ENCODE data around the gene CMTR1. TPM values are rescaled to one million over a fixed set of nuclear protein-coding genes. Genes with fewer than 3 reads are reported as not detected.
"Not testable (repeated sequence)": the region's sequence is repeated elsewhere in the genome, so short reads cannot be mapped to it uniquely, and the experiment has no call there.

CMTR1 gene
- total RNA-seq, 1 experiment from 2014 or later: 84.5 TPM

DNA sequence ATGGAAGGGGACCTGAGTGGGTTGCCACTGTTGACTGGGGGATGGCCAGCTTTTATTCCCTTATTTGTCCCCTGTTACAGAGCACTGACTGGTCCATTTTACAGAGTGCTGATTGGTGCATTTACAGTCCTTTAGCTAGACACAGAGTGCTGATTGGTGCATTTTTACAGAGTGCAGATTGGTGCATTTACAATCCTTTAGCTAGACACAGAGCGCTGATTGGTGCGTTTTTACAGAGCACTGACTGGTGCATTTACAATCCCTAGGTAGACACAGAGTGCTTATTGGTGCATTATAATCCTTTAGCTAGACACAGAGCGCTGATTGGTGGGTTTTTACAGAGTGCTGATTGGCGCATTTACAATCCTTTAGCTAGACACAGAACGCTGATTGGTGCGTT lies 67.9 kb downstream of the CMTR1 start:
- in situ Hi-C loops (cut with HindIII; ENCODE audit: low pct_unique_long_range_greater_than_20kb, low sequenced_read_pairs); DNase-seq (ENCODE audit: low read depth): not testable (repeated sequence)

DNA sequence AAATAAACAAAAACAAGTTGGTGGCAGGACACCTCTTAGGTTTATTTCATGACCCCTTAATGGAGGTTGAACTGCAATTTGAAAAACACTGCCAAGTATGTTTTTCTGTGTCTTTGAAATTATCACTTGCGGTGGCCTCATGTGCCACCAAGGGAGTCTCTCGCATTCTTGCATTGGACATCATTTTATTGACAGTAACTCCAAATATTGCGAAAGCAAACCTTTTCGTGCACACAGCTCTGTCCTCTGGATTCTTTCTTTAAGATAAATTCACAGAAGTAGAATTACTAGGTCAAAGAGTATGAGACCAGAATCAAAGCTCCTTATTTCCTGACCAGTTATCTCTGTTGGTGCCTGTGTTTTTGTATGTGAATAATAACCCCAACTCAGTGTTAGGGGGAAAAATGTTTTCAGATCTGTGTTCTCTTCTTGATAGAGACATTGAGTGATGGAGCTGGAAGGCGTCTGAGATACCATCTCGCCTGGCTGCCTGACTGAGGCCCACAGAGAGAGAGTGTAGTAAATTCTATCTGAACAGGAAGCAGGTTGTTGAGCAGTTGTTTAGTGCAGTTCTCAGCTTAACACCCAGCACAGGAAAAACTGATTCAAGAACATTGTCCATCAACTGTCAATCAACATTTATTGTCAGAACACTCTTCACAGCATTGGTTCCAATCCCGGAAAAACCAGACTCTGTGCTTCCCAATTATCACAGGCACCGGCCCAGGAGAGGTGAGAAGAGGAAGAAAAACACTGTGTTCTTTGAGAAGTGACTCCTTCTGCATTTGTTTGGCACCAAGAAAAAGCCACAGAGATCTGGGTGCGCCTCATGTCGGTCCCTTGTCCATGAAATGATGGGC lies 68.8 kb downstream of the CMTR1 start:
- in situ Hi-C loops (cut with HindIII; ENCODE audit: low pct_unique_long_range_greater_than_20kb, low sequenced_read_pairs): no loop called here

DNA sequence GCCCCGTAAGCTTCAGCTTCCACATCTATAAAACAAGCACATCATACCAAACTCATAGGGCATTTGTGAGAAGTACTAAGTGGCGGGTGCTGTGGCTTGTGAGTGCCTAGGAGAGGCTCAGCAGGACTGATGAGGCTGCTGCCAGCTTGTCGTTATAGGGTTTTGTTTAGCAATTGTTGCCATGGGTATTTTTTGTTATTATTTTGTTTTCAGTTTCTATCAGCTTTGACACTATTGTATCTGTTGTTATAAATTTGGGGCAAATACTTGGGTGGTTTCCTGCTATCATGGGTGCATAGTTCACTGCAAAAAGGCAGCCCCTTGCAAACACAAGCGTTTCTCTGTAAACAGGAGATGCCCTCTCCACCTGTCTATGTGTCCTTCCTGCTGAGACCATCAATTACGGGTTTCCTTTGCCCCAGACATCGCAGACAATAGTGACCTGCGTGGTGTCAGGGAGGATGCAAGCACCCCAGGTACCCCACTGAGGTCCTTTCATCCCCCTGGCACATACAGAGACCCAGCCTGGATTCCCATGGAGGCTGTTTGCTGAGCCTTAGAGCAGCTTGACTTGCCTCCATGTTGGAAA lies 69.8 kb downstream of the CMTR1 start:
- no peak for DNase-seq (ENCODE audit: low read depth)
- in situ Hi-C loops (cut with HindIII; ENCODE audit: low pct_unique_long_range_greater_than_20kb, low sequenced_read_pairs): no loop called here

More for the DNA sequence above, 68.8 kb downstream of the CMTR1 start:
- DNase-seq (ENCODE audit: low read depth): no peak

DNA sequence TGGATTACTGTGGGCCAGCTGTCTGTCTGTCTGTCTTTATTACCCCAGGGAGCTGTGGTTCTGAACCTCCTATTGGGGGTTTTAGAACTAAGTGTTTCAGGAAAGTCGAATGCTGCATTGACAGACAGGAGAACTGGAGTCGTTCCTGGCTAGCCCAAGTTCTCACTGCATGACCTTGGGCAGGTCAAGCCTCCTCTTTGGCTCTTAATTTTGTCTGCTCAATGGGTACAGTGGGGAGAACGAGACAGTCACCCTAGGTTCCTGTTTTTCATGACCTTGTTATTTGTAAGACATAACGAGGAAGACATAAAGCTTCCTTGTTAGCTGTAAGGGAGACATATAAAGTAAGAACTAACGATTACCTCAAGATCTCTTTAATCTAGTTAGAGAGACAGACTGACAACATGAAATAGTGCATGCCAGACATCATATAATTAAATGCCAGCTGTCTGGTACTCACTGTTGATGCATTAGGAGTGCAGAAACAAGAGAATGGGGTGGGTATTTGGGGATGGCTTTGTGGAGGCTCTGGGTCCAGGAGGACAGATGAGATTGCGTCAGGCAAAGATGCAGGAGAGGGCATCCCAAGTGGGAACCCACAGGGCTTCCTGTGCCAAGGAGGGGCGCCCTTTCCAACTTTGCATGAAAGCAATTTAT lies 70.4 kb downstream of the CMTR1 start:
- in situ Hi-C loops (cut with HindIII; ENCODE audit: low pct_unique_long_range_greater_than_20kb, low sequenced_read_pairs): no loop called here
- no peak for DNase-seq (ENCODE audit: low read depth)

DNA sequence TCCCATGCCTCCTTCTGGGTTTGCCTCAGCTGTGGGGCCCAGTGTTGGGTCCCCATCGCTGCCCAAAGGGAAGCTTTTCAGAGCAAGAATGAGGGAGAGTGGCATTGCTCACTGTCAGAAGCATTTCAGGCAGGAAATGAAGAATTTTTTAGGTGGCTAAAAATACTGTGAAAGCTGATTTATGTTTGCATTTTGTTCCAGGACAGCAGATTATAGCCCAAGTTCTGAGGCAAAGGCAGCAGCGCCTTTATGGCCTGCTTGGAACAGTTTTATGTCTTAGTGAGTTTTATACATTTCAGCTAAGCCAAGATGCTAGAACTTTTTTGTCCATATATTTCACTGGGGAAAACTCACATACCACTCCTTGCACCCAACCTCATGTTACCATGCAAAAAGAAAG lies 71.0 kb downstream of the CMTR1 start:
- in situ Hi-C loops (cut with HindIII; ENCODE audit: low pct_unique_long_range_greater_than_20kb, low sequenced_read_pairs): no loop called here
- DNase-seq (ENCODE audit: low read depth): no peak

DNA sequence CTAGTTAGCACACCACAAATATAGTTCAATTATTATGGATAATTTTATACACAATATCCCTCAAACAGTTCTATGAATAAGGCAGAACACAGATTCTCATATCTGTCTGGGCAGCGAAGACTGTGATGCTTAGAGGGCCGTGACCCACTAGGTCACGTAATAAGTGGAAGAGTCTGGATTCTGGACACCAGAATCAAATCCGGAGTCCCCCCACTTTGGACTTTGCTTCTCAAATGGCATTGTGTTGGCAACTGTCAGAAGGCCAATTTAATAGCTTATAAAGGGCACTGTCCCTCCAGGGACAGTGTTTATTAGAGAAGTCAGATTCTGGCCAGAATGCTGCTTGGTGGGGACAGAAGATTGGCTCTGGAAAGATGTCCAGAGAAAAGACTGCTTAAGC lies 73.5 kb downstream of the CMTR1 start:
- DNase-seq (ENCODE audit: low read depth): no peak

DNA sequence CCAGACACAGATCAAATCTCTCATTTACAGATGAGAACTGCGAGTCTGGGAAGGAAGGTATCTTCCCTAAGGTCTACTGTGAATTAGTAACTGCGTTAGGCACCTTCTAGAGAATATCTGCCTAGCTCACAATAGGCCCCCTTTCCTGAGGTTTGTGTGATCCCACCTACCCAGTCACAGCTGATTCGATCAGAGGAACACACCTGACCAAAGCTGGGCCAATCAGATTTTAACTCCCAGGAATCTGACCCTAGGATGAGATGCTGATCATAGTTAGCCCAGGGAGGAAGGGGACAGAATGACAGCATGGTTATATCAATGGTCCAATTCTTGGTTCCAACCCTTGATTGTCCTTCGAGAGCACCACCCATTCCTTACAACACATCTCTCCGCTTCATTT lies 74.1 kb downstream of the CMTR1 start:
- no peak for DNase-seq (ENCODE audit: low read depth)

More for the DNA sequence above, 73.5 kb downstream of the CMTR1 start:
- in situ Hi-C loops (cut with HindIII; ENCODE audit: low pct_unique_long_range_greater_than_20kb, low sequenced_read_pairs): no loop called here

DNA sequence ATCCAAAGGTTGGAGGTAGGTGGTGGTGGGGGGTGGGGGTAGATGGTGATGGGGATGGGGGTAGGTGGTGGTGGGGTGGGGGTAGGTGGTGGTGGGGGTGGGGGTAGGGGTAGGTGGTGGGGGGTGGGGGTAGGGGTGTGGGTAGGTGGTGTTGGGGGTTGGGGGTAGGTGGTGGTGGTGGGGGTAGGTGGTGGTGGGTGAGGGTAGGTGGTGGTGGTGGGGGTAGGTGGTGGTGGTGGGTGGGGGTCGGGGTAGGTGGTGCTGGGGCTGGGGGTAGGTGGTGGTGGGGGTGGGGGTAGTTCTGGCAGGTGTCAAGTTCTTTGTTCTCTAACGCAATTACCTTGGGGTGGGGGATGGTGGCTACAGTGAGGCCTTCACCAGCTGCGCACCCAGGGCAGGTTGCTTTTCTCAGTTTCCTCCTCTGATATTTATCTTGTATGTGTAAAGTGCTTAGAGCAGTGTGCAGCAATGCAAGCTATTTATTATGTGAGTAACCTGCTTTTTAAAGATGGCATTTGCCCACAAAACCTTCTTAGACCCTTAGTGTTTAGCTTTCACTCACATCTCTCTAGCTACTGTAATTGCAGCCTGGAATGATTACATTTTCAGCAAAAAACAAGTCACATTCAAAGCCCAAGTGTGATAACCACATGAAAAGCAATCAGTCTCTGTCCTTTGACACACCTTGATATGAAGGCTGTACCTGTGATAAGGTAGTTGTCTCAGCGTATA lies 74.8 kb downstream of the CMTR1 start:
- DNase-seq (ENCODE audit: low read depth): no peak
- in situ Hi-C loops (cut with HindIII; ENCODE audit: low pct_unique_long_range_greater_than_20kb, low sequenced_read_pairs): no loop called here

More for the DNA sequence above, 74.1 kb downstream of the CMTR1 start:
- in situ Hi-C loops (cut with HindIII; ENCODE audit: low pct_unique_long_range_greater_than_20kb, low sequenced_read_pairs): no loop called here

DNA sequence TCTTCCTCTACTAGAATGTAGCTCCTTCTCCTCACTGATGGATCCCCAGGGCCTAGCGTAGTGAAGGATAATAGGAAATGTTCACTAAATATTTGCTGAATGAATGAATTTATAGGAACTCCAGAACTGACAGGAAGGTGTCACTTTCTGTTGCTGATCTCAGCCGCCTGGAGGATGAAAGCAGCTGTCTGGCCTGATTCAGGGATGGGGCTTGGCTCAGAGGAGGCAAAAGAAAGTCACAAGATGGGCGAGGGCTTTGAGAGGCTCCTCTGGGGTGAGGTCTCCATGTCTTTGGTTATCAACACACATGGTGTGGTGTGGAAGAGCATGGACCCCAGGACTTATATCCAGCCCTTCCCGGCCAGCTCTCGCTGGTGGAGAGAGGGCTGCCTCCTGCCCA lies 78.2 kb downstream of the CMTR1 start:
- DNase-seq (ENCODE audit: low read depth): no peak

DNA sequence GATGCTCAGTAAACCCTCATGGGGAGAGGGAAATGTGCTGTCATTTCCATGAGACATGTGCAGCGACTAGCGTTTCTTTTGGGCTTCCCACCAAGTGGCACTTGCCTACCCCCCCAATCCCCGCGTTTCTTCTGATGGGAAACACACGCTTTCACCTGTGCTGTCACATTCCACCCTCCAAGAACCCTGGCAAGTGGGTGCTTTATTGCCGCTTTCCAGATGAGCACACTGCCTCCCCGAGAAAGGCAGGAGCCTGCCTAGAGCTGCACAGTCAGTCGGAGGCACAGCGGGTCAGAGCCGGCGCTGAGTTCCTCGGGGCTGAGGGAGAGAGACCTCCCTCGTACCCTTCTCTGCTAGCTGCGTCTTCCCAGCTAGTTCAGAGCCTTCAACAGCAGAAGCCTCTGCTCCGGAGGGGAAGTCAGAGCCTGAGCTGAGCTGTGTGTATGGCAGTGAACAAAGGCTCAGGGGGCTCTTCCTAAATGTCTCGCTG lies 78.9 kb downstream of the CMTR1 start:
- in situ Hi-C loops (cut with HindIII; ENCODE audit: low pct_unique_long_range_greater_than_20kb, low sequenced_read_pairs): no loop called here
- DNase-seq (ENCODE audit: low read depth): no peak

More for the DNA sequence above, 78.2 kb downstream of the CMTR1 start:
- in situ Hi-C loops (cut with HindIII; ENCODE audit: low pct_unique_long_range_greater_than_20kb, low sequenced_read_pairs): no loop called here

DNA sequence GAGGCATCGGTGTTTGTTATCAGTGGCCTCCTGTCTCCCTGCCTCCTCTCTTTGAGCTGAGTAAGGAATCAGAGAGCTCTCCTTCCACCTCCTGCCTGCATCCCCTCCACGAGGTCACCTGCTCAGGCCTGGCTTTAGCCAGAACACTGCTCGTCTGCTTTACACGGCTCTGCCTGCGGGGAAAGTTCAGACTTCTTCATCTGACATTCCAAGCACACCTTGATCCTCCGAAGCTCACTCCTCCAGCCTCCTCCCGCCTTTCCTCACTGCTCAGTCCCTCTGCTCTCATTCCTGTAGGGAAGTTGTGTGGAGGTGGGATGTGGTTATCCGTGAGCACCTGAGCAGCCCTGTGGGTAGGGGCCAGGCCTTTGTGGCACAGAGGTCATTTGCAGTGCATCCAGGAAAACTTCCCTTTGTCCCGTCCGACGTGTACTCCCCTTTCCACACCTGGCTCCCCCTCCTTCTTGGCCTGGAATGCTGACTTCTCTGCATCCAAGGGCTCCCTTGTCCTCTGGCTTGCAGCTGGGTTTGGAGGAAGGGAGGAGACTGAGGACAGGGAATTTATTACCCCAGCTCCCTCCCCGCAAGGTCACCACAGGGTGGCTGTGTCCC lies 79.5 kb downstream of the CMTR1 start:
- in situ Hi-C loops (cut with HindIII; ENCODE audit: low pct_unique_long_range_greater_than_20kb, low sequenced_read_pairs): no loop called here
- DNase-seq (ENCODE audit: low read depth): no peak

DNA sequence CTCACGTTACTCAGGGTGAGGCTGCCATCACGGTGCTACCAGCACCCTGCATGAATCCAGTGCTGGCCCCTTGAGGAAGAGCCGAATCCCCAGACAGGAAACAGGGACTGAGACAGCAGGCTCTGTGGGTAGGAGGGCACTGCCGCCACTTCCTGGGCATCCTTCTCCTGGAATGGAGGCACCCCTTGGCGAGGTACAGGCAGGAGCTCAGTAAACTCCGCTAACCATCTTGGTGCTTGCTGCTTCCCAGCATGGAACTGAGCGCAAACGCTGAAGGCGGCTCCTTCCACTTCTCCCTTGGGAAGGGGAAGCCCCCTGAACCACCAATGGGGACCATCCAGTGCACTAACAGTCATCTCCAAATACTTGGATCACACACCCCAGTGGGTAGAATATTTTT lies 80.1 kb downstream of the CMTR1 start:
- DNase-seq (ENCODE audit: low read depth): no peak
- in situ Hi-C loops (cut with HindIII; ENCODE audit: low pct_unique_long_range_greater_than_20kb, low sequenced_read_pairs): no loop called here

DNA sequence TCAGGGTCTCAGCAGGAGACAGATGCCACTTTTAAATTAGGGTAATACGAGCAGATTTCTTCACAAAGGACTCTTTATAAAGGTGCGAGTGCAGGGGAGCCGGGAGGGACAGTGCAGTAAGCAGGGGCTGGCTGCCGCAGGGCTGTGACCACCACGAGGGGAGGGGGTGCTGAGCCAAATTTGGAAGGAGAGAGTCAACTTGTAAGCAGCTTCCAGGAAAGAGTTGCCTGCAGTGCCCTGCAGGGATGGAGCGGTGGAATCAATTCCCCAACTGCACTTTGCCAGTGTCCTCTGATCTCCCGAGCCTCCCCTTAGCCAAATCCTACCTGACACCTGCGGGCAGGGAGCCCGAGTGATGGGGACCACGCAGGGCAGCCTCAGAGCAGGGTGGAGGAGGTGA lies 80.6 kb downstream of the CMTR1 start:
- DNase-seq (ENCODE audit: low read depth): no peak
- in situ Hi-C loops (cut with HindIII; ENCODE audit: low pct_unique_long_range_greater_than_20kb, low sequenced_read_pairs): no loop called here

DNA sequence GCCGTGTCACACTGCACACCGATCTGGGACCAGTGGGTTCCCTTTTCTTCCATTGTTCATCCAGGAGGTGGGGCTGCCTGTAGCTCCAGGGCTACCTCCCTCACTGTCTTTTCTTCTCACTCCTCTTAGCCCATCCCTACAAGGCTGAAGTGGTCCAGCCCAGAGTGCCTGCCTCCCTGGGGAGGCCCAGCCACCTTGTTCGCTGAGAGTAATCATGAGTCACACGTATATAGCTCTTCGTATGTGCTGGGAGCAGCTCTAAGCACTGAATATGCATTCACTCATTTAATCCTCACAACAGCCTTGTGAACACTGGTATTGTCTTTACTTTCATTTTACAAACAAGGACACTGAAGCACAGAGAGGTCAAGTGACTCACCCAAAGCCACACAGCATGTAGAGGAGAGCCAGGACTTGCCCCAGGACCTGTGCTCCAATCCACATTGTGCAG lies 81.3 kb downstream of the CMTR1 start:
- in situ Hi-C loops (cut with HindIII; ENCODE audit: low pct_unique_long_range_greater_than_20kb, low sequenced_read_pairs): no loop called here
- DNase-seq (ENCODE audit: low read depth): peak; percentile 29

DNA sequence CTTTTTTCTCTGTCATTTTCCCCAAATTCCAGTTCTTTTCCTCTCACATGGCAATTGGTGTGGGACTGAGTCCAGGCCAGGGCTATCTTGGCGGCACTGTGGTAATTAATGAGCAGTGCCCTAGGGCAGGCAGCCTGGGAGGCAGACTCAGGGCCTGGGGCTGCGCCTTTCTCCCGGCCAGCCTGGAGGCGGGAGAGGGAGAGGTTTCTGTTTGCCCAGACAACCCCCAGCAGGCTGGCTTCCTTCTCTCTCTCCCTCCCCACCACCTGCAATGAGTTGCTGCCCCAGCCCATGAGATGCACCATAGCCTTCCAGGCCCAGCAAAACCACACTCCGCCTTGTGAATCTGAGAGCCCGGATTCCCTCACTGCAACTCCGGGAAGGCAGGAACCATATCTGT lies 81.8 kb downstream of the CMTR1 start:
- in situ Hi-C loops (cut with HindIII; ENCODE audit: low pct_unique_long_range_greater_than_20kb, low sequenced_read_pairs): no loop called here
- no peak for DNase-seq (ENCODE audit: low read depth)

DNA sequence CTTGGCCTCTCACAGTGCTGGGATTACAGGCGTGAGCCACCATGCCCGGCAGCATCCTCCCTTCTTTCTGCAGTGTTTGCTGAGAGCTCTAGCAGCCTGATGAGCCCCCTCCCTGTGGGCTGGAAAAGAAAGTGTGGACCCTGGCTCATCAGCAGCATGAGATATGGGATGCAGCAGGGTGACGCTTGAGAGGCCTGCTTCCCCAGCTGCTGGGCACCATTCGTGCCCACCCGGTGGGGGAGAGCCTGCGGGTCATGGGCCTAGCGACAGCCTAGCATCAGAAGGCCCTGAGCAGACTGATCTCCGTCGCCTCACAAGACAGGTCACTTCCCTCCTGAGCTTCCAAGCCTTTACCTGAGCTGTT lies 82.7 kb downstream of the CMTR1 start:
- in situ Hi-C loops (cut with HindIII; ENCODE audit: low pct_unique_long_range_greater_than_20kb, low sequenced_read_pairs): no loop called here
- no peak for DNase-seq (ENCODE audit: low read depth)

DNA sequence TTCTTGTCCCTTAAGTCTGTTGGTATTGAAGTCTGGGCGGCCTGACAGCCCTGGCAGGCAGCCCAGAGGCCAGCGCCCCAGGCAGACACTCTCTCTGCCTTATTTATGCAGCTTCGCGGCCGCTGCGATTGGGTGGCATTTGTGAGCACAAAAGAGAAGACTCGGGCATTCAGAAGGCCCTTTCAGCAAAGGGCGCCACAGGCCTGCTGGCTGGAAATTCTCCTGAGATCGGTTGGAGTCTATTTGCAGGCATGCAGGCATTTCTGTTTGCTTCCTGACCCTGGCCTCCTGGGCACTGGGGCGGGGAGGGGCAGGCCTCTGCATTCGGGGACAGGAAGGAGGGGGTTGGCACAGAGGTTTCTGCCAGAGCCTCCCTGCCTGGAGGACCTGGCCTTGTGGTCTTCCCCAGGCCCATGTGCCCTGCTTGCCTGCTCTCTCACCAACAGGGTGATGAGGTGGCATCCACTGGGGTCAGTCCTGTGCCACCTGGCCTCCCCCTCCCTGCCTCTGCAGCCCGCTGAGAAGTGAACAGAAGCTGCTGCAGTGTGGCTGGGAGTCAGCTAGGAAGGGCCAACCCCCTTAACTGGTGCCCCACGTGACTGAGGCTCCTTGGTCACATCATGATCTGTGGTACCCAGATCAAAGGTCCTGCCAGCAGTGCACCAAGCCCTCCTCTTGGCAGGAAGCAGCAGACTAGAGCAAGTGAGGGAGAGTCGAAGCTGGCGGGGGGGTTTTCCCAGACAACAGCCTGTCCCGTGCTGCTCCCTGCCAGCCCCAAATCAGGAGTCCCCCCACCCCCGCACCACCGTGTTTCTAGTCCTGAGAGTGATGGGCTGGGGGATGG lies 83.3 kb downstream of the CMTR1 start:
- in situ Hi-C loops (cut with HindIII; ENCODE audit: low pct_unique_long_range_greater_than_20kb, low sequenced_read_pairs): no loop called here
- DNase-seq (ENCODE audit: low read depth): peak; percentile 71
